IMR-90 (cell line): Measurements from ENCODE around the gene HOXD9. TPM values are rescaled to one million over a fixed set of nuclear protein-coding genes. Genes with fewer than 3 reads are reported as not detected.

Source experiments
- ATAC-seq: fragments of 200-7000 bp; cut with Tn5 transposase; 2 replicates; pipeline ENCODE4 v1.9.1; 2020; ENCODE audit warnings: low read depth, mild to moderate bottlenecking, moderate library complexity
- BruUV-seq: library from RNA; stranded (reverse); fragments of 400-500 nt; replicated peaks from 2 replicates; lab custom pipeline; 2021; lab: Mats Ljungman, UMichigan
- CTCF ChIA-PET: fragments of 300-600 bp; formaldehyde crosslinking; extraction: SDS; loops from one replicate; lab custom pipeline; 2021; ENCODE audit warnings: antibody characterized with exemption; lab: Yijun Ruan, JAX
- POLR2A ChIA-PET: fragments of 300-600 bp; sonication (Branson Sonifier 250); formaldehyde crosslinking; loops from one replicate; lab custom pipeline; 2022; ENCODE audit warnings: antibody characterized with exemption; ENCODE audit not compliant: unreplicated experiment; lab: Charles Lee
- DNase-seq: peaks from one replicate; pipeline ENCODE4 v3.0.0; 2013
- H2AFZ ChIP-seq: replicated peaks from 2 replicates; pipeline ENCODE3; 2013; ENCODE audit warnings: low read length, mild to moderate bottlenecking; ENCODE audit not compliant: poor library complexity
- H2AK5ac ChIP-seq: 2 replicates; pipeline ENCODE4 v1.6.1; 2013; ENCODE audit warnings: low read depth, low read length, inconsistent platforms
- H2AK9ac ChIP-seq: replicated peaks from 2 replicates; pipeline ENCODE3; 2013; ENCODE audit warnings: mild to moderate bottlenecking, low read depth, low read length, moderate library complexity; ENCODE audit not compliant: poor library complexity
- H2BK120ac ChIP-seq: 2 replicates; pipeline ENCODE4 v1.6.1; 2013; ENCODE audit warnings: low read depth, low read length, inconsistent platforms
- H2BK15ac ChIP-seq: 3 replicates; pipeline ENCODE4 v1.6.1; 2013; ENCODE audit warnings: low read depth, low read length, inconsistent platforms
- H2BK20ac ChIP-seq: 2 replicates; pipeline ENCODE4 v1.6.1; 2013; ENCODE audit warnings: low read depth, mild to moderate bottlenecking, inconsistent platforms, low read length, moderate library complexity
- H2BK5ac ChIP-seq: 2 replicates; pipeline ENCODE4 v1.6.1; 2013; ENCODE audit warnings: mild to moderate bottlenecking, low read depth, low read length, inconsistent platforms; ENCODE audit not compliant: poor library complexity, severe bottlenecking
- H3K14ac ChIP-seq: replicated peaks from 2 replicates; pipeline ENCODE4 v1.6.1; 2013; ENCODE audit warnings: low read depth, low read length, inconsistent platforms
- H3K18ac ChIP-seq: 2 replicates; pipeline ENCODE4 v1.6.1; 2013; ENCODE audit warnings: low read depth, low read length, control low read depth
- H3K23ac ChIP-seq: 2 replicates; pipeline ENCODE4 v1.6.1; 2013; ENCODE audit warnings: low read depth, low read length, inconsistent platforms
- H3K27ac ChIP-seq: 2 replicates; pipeline ENCODE4 v1.5.1; 2013; ENCODE audit warnings: mild to moderate bottlenecking, control low read depth, low read length; ENCODE audit not compliant: insufficient read depth
- H3K27me3 ChIP-seq: 2 replicates; pipeline ENCODE4 v1.6.1; 2013; ENCODE audit warnings: low read length; ENCODE audit not compliant: control insufficient read depth, insufficient read depth
- H3K36me3 ChIP-seq: 2 replicates; pipeline ENCODE4 v1.6.1; 2013; ENCODE audit warnings: low read length, mixed read lengths; ENCODE audit not compliant: control insufficient read depth, insufficient read depth
- H3K4ac ChIP-seq: 2 replicates; pipeline ENCODE4 v1.6.1; 2013; ENCODE audit warnings: low read depth, low read length, inconsistent platforms
- H3K4me1 ChIP-seq: 2 replicates; pipeline ENCODE4 v1.6.1; 2013; ENCODE audit warnings: low read length, mixed read lengths; ENCODE audit not compliant: control insufficient read depth, insufficient read depth
- H3K4me2 ChIP-seq: 2 replicates; pipeline ENCODE4 v1.6.1; 2013; ENCODE audit warnings: low read depth, mild to moderate bottlenecking, control low read depth, low read length, moderate library complexity
- H3K4me3 ChIP-seq: 2 replicates; pipeline ENCODE4 v1.5.1; 2013; ENCODE audit warnings: low read depth, mild to moderate bottlenecking, control low read depth, low read length, moderate library complexity; ENCODE audit not compliant: insufficient read depth
- H3K56ac ChIP-seq: 2 replicates; pipeline ENCODE4 v1.6.1; 2013; ENCODE audit warnings: low read length, inconsistent platforms; ENCODE audit not compliant: insufficient read depth; ENCODE audit errors: extremely low read depth
- H3K79me1 ChIP-seq, 2 experiments: 2 replicates each; pipeline ENCODE4 v1.6.1; 2013; ENCODE audit warnings: low read length in 2 of 2, inconsistent platforms in 1 of 2, low read depth in 1 of 2
- H3K9ac ChIP-seq: 2 replicates; pipeline ENCODE4 v1.6.1; 2013; ENCODE audit warnings: low read depth, low read length, control low read depth
- H3K9me1 ChIP-seq: 2 replicates; pipeline ENCODE4 v1.6.1; 2013; ENCODE audit warnings: low read length, inconsistent platforms; ENCODE audit not compliant: insufficient read depth
- H3K9me3 ChIP-seq: 2 replicates; pipeline ENCODE4 v1.6.1; 2013; ENCODE audit warnings: low read length; ENCODE audit not compliant: control insufficient read depth, insufficient read depth
- H4K20me1 ChIP-seq: 2 replicates; pipeline ENCODE4 v1.6.1; 2013; ENCODE audit warnings: low read length, inconsistent platforms; ENCODE audit not compliant: insufficient read depth
- H4K5ac ChIP-seq: 2 replicates; pipeline ENCODE4 v1.6.1; 2013; ENCODE audit warnings: mild to moderate bottlenecking, low read depth, low read length, control low read depth
- H4K8ac ChIP-seq, 2 experiments: 2 replicates each; pipeline ENCODE4 v1.6.1; 2013; ENCODE audit warnings: low read depth in 2 of 2, low read length in 2 of 2, control low read depth in 1 of 2, inconsistent platforms in 1 of 2
- H4K91ac ChIP-seq: 2 replicates; pipeline ENCODE4 v1.6.1; 2013; ENCODE audit warnings: low read depth, low read length, inconsistent platforms; ENCODE audit not compliant: insufficient read depth
- BHLHE40 ChIP-seq: fragments of 150-350 bp; IDR thresholded peaks from 2 replicates; pipeline ENCODE4 v1.6.1; 2016; ENCODE audit warnings: mild to moderate bottlenecking, low read depth, low read length
- CEBPB ChIP-seq: IDR thresholded peaks from 2 replicates; pipeline ENCODE4 v1.6.1; 2012; ENCODE audit warnings: low read depth, low read length, improper control_type of control experiment
- CHD1 ChIP-seq: IDR thresholded peaks from 2 replicates; pipeline ENCODE4 v1.6.1; 2012; ENCODE audit warnings: low read depth, low read length, improper control_type of control experiment
- FOS ChIP-seq: fragments of 150-350 bp; IDR thresholded peaks from 2 replicates; pipeline ENCODE4 v1.6.1; 2016; ENCODE audit warnings: low read depth, low read length
- MAFK ChIP-seq: IDR thresholded peaks from 2 replicates; pipeline ENCODE4 v1.6.1; 2012; ENCODE audit warnings: low read depth, low read length, improper control_type of control experiment
- MAZ ChIP-seq: IDR thresholded peaks from 2 replicates; pipeline ENCODE4 v1.6.1; 2012; ENCODE audit warnings: low read depth, mild to moderate bottlenecking, low read length, improper control_type of control experiment, moderate library complexity, borderline replicate concordance
- MXI1 ChIP-seq: IDR thresholded peaks from 2 replicates; pipeline ENCODE4 v1.6.1; 2012; ENCODE audit warnings: low read depth, mild to moderate bottlenecking, low read length, moderate library complexity, borderline replicate concordance
- NFE2L2 ChIP-seq: fragments of 150-350 bp; IDR thresholded peaks from 2 replicates; pipeline ENCODE4 v1.6.1; 2016; ENCODE audit warnings: low read depth, mild to moderate bottlenecking, low read length
- POLR2A ChIP-seq: IDR thresholded peaks from 2 replicates; pipeline ENCODE4 v1.6.1; 2012; ENCODE audit warnings: mild to moderate bottlenecking, low read depth, low read length
- RAD21 ChIP-seq: IDR thresholded peaks from 2 replicates; pipeline ENCODE4 v1.6.1; 2012; ENCODE audit warnings: low read length, improper control_type of control experiment
- RCOR1 ChIP-seq: IDR thresholded peaks from 2 replicates; pipeline ENCODE4 v1.6.1; 2012; ENCODE audit warnings: mild to moderate bottlenecking, low read length, improper control_type of control experiment; ENCODE audit not compliant: insufficient replicate concordance
- RFX5 ChIP-seq: IDR thresholded peaks from 2 replicates; pipeline ENCODE4 v1.8.0; 2012; ENCODE audit warnings: low read depth, mild to moderate bottlenecking, low read length, moderate library complexity
- WGBS, 2 experiments: methylation state at CpG; one replicate each; pipeline versions ENCODE4 v1.1.5 to v1.1.7; 2013; ENCODE audit warnings: missing lambda C conversion rate in 2 of 2; ENCODE audit not compliant: insufficient read length in 1 of 2; ENCODE audit errors: extremely low coverage in 2 of 2; 5-methylcytosine and 5-hydroxymethylcytosine counted together
- dilution Hi-C: fragments of 300-500 bp; cut with HindIII; formaldehyde crosslinking; loops from one replicate; pipeline ENCODE4 v1.14.3; 2018; ENCODE audit warnings: low sequenced_read_pairs; ENCODE audit not compliant: unreplicated experiment
- in situ Hi-C: fragments of 300-500 bp; cut with MboI; formaldehyde crosslinking; loops from 3 replicates; pipeline ENCODE4 v1.14.3; 2019; ENCODE audit warnings: low sequenced_read_pairs, inconsistent platforms, mixed read lengths
- intact Hi-C: fragments of 100-400 bp; cut with micrococcal nuclease; formaldehyde crosslinking; loops from 2 replicates; pipeline ENCODE4 v1.10.0; 2022
- polyA plus RNA-seq, 3 experiments: library from polyadenylated mRNA; depleted of rRNA; stranded (reverse); fragments of >200 nt; gene quantifications; 2 replicates each; pipeline ENCODE4 v1.2.3, GENCODE V29; 2012; ENCODE audit warnings: low replicate concordance in 1 of 3
- total RNA-seq: library from RNA; depleted of rRNA; stranded (reverse); fragments of >200 nt; gene quantifications from 2 replicates; pipeline ENCODE4 v1.2.3, GENCODE V29; 2012
- TF ChIP-seq, protein P1 (sequence below): fragments of 150-350 bp; IDR thresholded peaks from 2 replicates; pipeline ENCODE4 v1.6.1; 2017; ENCODE audit warnings: mild to moderate bottlenecking, antibody characterized with exemption, low read length, low read depth
- TF ChIP-seq, protein P2 (sequence below): fragments of 150-350 bp; IDR thresholded peaks from 2 replicates; pipeline ENCODE4 v1.6.1; 2016; ENCODE audit warnings: low read depth, mild to moderate bottlenecking, low read length, moderate library complexity, borderline replicate concordance

HOXD9 gene
- total and polyA plus RNA-seq, 2 of the 4 experiments (the other 2 are of a cell fraction) = not detected

DNA sequence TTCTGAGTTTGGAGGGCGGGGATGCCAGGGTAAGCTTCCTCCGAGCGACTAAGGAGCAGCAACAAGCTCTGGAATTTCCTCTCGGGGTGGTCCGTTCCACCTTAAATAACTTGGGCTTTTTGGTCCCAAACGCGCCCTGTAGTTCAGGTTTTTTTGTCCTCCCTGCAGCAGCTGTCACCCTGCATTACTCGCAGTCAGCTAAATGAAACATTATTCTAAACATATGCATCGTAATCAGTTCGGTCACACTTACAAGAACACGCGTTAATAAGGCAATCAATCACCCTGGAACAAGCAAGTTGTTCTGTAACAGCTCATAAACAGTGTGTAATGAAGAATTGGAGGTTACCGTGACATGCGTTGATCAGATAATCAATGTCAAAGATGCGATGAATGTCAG is 47.0 kb upstream of the HOXD9 start (continued):
- TF ChIP-seq, protein P1, sequence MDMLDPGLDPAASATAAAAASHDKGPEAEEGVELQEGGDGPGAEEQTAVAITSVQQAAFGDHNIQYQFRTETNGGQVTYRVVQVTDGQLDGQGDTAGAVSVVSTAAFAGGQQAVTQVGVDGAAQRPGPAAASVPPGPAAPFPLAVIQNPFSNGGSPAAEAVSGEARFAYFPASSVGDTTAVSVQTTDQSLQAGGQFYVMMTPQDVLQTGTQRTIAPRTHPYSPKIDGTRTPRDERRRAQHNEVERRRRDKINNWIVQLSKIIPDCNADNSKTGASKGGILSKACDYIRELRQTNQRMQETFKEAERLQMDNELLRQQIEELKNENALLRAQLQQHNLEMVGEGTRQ = no peak

DNA sequence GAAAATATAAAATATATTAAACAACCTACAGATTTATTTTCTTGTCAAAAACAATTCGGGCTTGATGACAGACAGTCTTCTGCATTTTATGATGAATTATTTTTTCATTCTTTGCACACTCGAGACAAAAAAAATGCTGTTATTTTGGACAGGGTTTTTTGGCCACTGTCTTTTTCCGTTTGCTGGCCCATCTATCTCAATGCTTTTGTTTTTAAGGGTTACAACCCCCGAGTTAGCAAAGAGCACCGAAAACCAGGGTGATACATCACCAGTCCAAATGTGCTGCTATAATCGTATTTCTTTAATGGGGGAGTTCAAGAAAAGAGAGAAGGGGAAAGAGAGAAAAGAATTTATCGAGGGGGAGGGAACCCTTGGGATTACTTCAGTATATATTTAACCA is 46.5 kb upstream of the HOXD9 start:
- Histone ChIP-seq H3K27ac (no peak overlapping the region), H4K91ac (no peak overlapping the region), H3K4ac (no peak overlapping the region), H3K79me1 (no peaks in the 10 kb centered on the region), H2BK5ac (no peak overlapping the region), H2AFZ (no peak overlapping the region), H3K4me3 (no peak overlapping the region), H3K18ac (no peak overlapping the region), H4K5ac (no peak overlapping the region), H3K9me3 (peaks cover 16% of the 10 kb centered on the region; the same call in 1 of the 2 replicates), H2BK15ac (no peak overlapping the region), H2BK120ac (no peak overlapping the region), H2BK20ac (no peak overlapping the region), H4K8ac (no peak overlapping the region), H4K20me1 (peaks cover 3% of the 10 kb centered on the region; the same call in 1 of the 2 replicates), H2AK9ac (no peak overlapping the region), H2AK5ac (no peak overlapping the region), H3K4me1 (peaks cover 1% of the 10 kb centered on the region), H3K23ac (no peak overlapping the region), H3K14ac (no peak overlapping the region), H3K56ac (no peak overlapping the region), H3K9ac (no peak overlapping the region), H3K27me3 (peaks cover 85% of the 10 kb centered on the region), H3K9me1 (no peaks in the 10 kb centered on the region), H3K4me2 (no peak overlapping the region), H3K36me3 (no peaks in the 10 kb centered on the region)
- ChIA-PET POLR2A (interaction anchor here (0.6 kb wide), 1 partner anchor 370 kb away, joined by 4 read pairs; no protein-coding TSS in a partner anchor), CTCF (no interaction called here)
- no peak for DNase-seq
- no TSS peak for BruUV-seq
- in situ Hi-C loops = loop anchor here (25.0 kb wide), 2 partner anchors 1039 to 1339 kb away; no protein-coding TSS in a partner anchor
- WGBS, 2 experiments = 0% methylated on average over 2 of the region's 7 CpGs; no CpG with 5 or more reads in 1 of the 2 experiments
- dilution Hi-C loops = no loop called here
- no peak for ATAC-seq
- intact Hi-C loops = no loop called here
- TF ChIP-seq MAFK (no peak), NFE2L2 (no peak), MAZ (no peak), RAD21 (no peak), BHLHE40 (no peak), RCOR1 (no peak), POLR2A (no peak), FOS (no peak), RFX5 (no peak), CEBPB (no peak), CHD1 (no peak), MXI1 (no peak)
- TF ChIP-seq, protein P1 = no peak
- TF ChIP-seq, protein P2, sequence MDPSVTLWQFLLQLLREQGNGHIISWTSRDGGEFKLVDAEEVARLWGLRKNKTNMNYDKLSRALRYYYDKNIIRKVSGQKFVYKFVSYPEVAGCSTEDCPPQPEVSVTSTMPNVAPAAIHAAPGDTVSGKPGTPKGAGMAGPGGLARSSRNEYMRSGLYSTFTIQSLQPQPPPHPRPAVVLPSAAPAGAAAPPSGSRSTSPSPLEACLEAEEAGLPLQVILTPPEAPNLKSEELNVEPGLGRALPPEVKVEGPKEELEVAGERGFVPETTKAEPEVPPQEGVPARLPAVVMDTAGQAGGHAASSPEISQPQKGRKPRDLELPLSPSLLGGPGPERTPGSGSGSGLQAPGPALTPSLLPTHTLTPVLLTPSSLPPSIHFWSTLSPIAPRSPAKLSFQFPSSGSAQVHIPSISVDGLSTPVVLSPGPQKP = no peak
